HG03354 (cell line): ENCODE results near the gene IFT122.
"Not testable (repeated sequence)": the region's sequence is repeated elsewhere in the genome, so short reads cannot be mapped to it uniquely, and the experiment has no call there.

ENCODE experiments used
- ATAC-seq: cut with Tn5 transposase; IDR thresholded peaks from one replicate; pipeline ENCODE4 v1.9.1; 2021; ENCODE audit warnings: mild to moderate bottlenecking; ENCODE audit not compliant: unreplicated experiment, poor library complexity, severe bottlenecking

Gene IFT122

GRCh38 chr3:129527262-129527661 lies 87.2 kb downstream of the IFT122 start:
- ATAC-seq, result no peak

GRCh38 chr3:129528589-129529100 lies 88.6 kb downstream of the IFT122 start, which contains the start of gene RHO:
RHO (plus strand) TSS chr3:129528639; CDS start chr3:129528734, 95 bp downstream.
- no peak for ATAC-seq

DNA sequence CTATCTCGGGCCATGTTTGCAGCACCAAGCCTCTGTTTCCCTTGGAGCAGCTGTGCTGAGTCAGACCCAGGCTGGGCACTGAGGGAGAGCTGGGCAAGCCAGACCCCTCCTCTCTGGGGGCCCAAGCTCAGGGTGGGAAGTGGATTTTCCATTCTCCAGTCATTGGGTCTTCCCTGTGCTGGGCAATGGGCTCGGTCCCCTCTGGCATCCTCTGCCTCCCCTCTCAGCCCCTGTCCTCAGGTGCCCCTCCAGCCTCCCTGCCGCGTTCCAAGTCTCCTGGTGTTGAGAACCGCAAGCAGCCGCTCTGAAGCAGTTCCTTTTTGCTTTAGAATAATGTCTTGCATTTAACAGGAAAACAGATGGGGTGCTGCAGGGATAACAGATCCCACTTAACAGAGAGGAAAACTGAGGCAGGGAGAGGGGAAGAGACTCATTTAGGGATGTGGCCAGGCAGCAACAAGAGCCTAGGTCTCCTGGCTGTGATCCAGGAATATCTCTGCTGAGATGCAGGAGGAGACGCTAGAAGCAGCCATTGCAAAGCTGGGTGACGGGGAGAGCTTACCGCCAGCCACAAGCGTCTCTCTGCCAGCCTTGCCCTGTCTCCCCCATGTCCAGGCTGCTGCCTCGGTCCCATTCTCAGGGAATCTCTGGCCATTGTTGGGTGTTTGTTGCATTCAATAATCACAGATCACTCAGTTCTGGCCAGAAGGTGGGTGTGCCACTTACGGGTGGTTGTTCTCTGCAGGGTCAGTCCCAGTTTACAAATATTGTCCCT lies 89.6 kb downstream of the IFT122 start:
- ATAC-seq, result no peak

DNA sequence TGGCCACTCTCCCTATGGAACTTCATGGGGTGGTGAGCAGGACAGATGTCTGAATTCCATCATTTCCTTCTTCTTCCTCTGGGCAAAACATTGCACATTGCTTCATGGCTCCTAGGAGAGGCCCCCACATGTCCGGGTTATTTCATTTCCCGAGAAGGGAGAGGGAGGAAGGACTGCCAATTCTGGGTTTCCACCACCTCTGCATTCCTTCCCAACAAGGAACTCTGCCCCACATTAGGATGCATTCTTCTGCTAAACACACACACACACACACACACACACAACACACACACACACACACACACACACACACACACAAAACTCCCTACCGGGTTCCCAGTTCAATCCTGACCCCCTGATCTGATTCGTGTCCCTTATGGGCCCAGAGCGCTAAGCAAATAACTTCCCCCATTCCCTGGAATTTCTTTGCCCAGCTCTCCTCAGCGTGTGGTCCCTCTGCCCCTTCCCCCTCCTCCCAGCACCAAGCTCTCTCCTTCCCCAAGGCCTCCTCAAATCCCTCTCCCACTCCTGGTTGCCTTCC lies 90.3 kb downstream of the IFT122 start:
- no peak for ATAC-seq

GRCh38 chr3:129530821-129531220 lies 90.8 kb downstream of the IFT122 start:
- no peak for ATAC-seq

GRCh38 chr3:129531699-129532098 lies 91.7 kb downstream of the IFT122 start:
- ATAC-seq, result no peak

DNA sequence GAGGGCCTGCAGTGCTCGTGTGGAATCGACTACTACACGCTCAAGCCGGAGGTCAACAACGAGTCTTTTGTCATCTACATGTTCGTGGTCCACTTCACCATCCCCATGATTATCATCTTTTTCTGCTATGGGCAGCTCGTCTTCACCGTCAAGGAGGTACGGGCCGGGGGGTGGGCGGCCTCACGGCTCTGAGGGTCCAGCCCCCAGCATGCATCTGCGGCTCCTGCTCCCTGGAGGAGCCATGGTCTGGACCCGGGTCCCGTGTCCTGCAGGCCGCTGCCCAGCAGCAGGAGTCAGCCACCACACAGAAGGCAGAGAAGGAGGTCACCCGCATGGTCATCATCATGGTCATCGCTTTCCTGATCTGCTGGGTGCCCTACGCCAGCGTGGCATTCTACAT lies 92.2 kb downstream of the IFT122 start:
- ATAC-seq, result no peak

- no peak for ATAC-seq
Observed at GRCh38 chr3:129533406-129533805, 93.4 kb downstream of the IFT122 start.

GRCh38 chr3:129534428-129535027 lies 94.5 kb downstream of the IFT122 start:
- no peak for ATAC-seq

GRCh38 chr3:129535075-129535474 lies 95.1 kb downstream of the IFT122 start:
- no peak for ATAC-seq

GRCh38 chr3:129536374-129536667 lies 96.3 kb downstream of the IFT122 start:
- no peak for ATAC-seq

DNA sequence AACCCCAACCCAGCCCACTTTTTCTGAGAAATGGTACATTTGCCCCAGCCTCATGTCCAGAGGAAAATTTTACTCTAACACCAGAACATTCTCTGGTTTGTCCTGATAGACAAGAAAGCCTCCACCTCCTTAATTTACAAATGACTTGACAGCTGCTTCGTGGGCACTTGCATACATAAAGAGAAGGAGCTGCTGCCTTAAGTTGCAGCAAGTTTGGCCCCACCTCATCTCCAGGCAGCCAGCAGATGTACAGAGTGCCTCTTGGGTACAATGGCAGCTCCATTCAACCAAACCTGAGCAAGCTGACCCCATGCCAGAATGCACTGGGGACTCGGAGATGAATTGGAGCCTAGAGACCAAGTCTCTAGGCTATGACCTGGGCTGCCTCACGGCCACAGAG lies 96.8 kb downstream of the IFT122 start:
- no peak for ATAC-seq

GRCh38 chr3:129539206-129539605 lies 99.2 kb downstream of the IFT122 start:
- no peak for ATAC-seq

- no peak for ATAC-seq
Observed at GRCh38 chr3:129540776-129541516, 100.9 kb downstream of the IFT122 start.

GRCh38 chr3:129542747-129543146 lies 102.7 kb downstream of the IFT122 start:
- no peak for ATAC-seq

GRCh38 chr3:129543156-129543790 lies 103.2 kb downstream of the IFT122 start, which contains the start of gene H1-8:
H1-8 (plus strand) TSS chr3:129543175; CDS start chr3:129543219, 44 bp downstream.
- ATAC-seq, result no peak

- ATAC-seq, result no peak
Observed at GRCh38 chr3:129543999-129544398, 104.0 kb downstream of the IFT122 start.

DNA sequence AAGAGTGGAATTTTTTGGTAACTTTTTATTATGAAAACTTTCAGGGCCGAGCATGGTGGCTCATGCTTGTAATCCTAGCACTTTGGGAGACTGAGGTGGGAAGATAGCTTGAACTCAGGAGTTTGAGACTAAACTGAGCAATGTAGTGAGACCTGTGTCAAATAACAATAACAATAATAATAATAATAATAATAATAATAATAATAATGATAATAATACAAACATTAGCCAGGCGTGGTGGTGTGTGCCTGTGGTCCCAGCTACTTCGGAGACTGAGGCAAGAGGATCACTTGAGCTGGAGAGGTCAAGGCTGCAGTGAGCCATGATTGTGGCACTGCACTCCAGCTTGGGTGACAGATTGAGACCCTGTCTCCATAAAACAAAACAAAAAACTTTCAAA lies 105.9 kb downstream of the IFT122 start:
- ATAC-seq, result not testable (repeated sequence)

DNA sequence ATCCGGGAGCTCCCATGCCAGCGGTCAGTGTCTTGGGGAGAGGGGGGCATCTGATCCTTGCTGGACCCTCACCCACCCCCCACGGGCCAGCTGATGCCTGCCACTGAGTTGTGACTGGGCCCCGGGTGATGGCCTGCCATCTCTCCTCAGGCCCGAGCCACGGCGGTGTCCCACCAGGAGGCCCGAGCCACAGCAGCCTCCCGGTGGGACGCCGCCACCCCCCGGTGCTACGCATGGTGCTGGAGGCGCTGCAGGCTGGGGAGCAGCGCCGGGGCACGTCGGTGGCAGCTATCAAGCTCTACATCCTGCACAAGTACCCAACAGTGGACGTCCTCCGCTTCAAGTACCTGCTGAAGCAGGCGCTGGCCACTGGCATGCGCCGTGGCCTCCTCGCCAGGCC lies 107.2 kb downstream of the IFT122 start:
- ATAC-seq, result no peak
